MM.1S (cell line): ENCODE data around the gene CLP1.

Experiments used
- DNase-seq: peaks from one replicate; pipeline ENCODE4 v3.0.0-alpha.2; 2015
- H2AFZ ChIP-seq: fragments of 300-600 bp; sonication (generic); 2 replicates; pipeline ENCODE4 v1.6.0; 2016; ENCODE audit warnings: antibody characterized with exemption, low read length
- H3F3A ChIP-seq: fragments of 300-600 bp; sonication (generic); 2 replicates; pipeline ENCODE4 v1.6.1; 2016; ENCODE audit warnings: mild to moderate bottlenecking, antibody characterized with exemption, low read length, moderate library complexity, mixed read lengths; ENCODE audit not compliant: insufficient read depth
- H3K27ac ChIP-seq: fragments of 300-600 bp; sonication (generic); 2 replicates; pipeline ENCODE4 v1.5.1; 2016; ENCODE audit warnings: mild to moderate bottlenecking, low read length
- H3K27me3 ChIP-seq: fragments of 300-600 bp; sonication (generic); replicated peaks from 2 replicates; pipeline ENCODE4 v1.6.0; 2016; ENCODE audit warnings: low read length; ENCODE audit not compliant: insufficient read depth
- H3K36me3 ChIP-seq: fragments of 300-600 bp; sonication (generic); replicated peaks from 2 replicates; pipeline ENCODE4 v1.6.1; 2016; ENCODE audit warnings: mild to moderate bottlenecking, low read length, mixed read lengths; ENCODE audit not compliant: insufficient read depth
- H3K4me1 ChIP-seq: fragments of 300-600 bp; sonication (generic); 2 replicates; pipeline ENCODE4 v1.6.1; 2016; ENCODE audit warnings: low read length, mixed read lengths
- H3K4me2 ChIP-seq: fragments of 300-600 bp; sonication (generic); 2 replicates; pipeline ENCODE4 v1.6.0; 2016; ENCODE audit warnings: low read depth, low read length
- H3K4me3 ChIP-seq: fragments of 300-600 bp; sonication (generic); 2 replicates; pipeline ENCODE4 v1.5.1; 2016; ENCODE audit warnings: low read length, mixed read lengths
- H3K79me2 ChIP-seq: fragments of 300-600 bp; sonication (generic); 2 replicates; pipeline ENCODE4 v1.6.1; 2016; ENCODE audit warnings: mixed run types, low read length, mixed read lengths
- H3K9ac ChIP-seq: fragments of 300-600 bp; sonication (generic); 2 replicates; pipeline ENCODE4 v1.6.1; 2016; ENCODE audit warnings: low read length, mixed read lengths
- H3K9me2 ChIP-seq: fragments of 300-600 bp; sonication (generic); replicated peaks from 2 replicates; pipeline ENCODE4 v1.6.1; 2016; ENCODE audit warnings: mild to moderate bottlenecking, low read length, mixed read lengths; ENCODE audit not compliant: insufficient read depth
- H3K9me3 ChIP-seq: fragments of 300-600 bp; sonication (generic); replicated peaks from 2 replicates; pipeline ENCODE4 v1.6.1; 2016; ENCODE audit warnings: mild to moderate bottlenecking, low read length, mixed read lengths; ENCODE audit not compliant: insufficient read depth
- H4K20me1 ChIP-seq: fragments of 300-600 bp; sonication (generic); 2 replicates; pipeline ENCODE4 v1.6.1; 2016; ENCODE audit warnings: mild to moderate bottlenecking, low read length, moderate library complexity, mixed read lengths; ENCODE audit not compliant: insufficient read depth
- EZH2 ChIP-seq: fragments of 300-600 bp; sonication (generic); optimal IDR thresholded peaks from 2 replicates; pipeline ENCODE3; 2017; ENCODE audit warnings: low read depth, mild to moderate bottlenecking, antibody characterized with exemption, low read length, mixed read lengths
- EZH2phosphoT487 ChIP-seq: fragments of 300-600 bp; sonication (generic); IDR thresholded peaks from 2 replicates; pipeline ENCODE4 v1.6.1; 2018; ENCODE audit warnings: antibody characterized with exemption, low read length
- TF ChIP-seq, protein P1 (sequence below): fragments of 300-600 bp; sonication (generic); IDR thresholded peaks from 2 replicates; pipeline ENCODE4 v1.5.1; 2016; ENCODE audit warnings: antibody characterized with exemption, low read length, mixed read lengths

Gene CLP1

DNA sequence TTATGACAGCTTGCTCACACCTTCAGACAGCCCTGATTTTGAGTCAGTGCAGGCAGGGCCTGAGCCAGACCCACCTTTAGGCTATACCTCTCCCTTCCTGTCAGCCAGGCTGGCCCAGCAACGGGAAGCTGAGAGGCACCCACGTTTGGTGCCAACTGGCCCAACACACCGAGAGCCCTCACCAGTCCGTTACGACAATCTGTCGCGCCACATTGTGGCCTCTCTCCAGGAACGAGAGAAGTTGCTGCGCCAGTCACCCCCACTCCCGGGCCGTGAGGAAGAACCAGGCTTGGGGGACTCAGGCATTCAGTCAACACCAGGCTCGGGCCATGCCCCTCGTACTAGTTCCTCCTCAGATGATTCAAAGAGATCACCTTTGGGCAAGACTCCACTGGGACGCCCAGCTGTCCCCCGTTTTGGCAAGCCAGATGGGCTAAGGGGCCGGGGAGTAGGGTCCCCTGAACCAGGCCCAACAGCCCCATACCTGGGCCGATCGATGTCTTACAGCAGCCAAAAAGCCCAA lies 41.3 kb downstream of the CLP1 start:
- H3K4me3 ChIP-seq: no peak overlapping the region
- no peaks in the 10 kb centered on the region for H3F3A ChIP-seq
- H3K4me2 ChIP-seq: no peak overlapping the region
- no peaks in the 10 kb centered on the region for H3K9me2 ChIP-seq
- no peaks in the 10 kb centered on the region for H3K79me2 ChIP-seq
- H2AFZ ChIP-seq: no peak overlapping the region
- no peak overlapping the region for H3K27ac ChIP-seq
- no peak for TF ChIP-seq EZH2
- TF ChIP-seq, protein P1, sequence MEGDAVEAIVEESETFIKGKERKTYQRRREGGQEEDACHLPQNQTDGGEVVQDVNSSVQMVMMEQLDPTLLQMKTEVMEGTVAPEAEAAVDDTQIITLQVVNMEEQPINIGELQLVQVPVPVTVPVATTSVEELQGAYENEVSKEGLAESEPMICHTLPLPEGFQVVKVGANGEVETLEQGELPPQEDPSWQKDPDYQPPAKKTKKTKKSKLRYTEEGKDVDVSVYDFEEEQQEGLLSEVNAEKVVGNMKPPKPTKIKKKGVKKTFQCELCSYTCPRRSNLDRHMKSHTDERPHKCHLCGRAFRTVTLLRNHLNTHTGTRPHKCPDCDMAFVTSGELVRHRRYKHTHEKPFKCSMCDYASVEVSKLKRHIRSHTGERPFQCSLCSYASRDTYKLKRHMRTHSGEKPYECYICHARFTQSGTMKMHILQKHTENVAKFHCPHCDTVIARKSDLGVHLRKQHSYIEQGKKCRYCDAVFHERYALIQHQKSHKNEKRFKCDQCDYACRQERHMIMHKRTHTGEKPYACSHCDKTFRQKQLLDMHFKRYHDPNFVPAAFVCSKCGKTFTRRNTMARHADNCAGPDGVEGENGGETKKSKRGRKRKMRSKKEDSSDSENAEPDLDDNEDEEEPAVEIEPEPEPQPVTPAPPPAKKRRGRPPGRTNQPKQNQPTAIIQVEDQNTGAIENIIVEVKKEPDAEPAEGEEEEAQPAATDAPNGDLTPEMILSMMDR: no peak
- no peak for TF ChIP-seq EZH2phosphoT487
- no peaks in the 10 kb centered on the region for H3K9me3 ChIP-seq
- no peaks in the 10 kb centered on the region for H3K27me3 ChIP-seq
- H3K4me1 ChIP-seq: no peaks in the 10 kb centered on the region
- peaks cover 9% of the 10 kb centered on the region for H3K36me3 ChIP-seq
- DNase-seq: no peak
- H4K20me1 ChIP-seq: no peaks in the 10 kb centered on the region
- H3K9ac ChIP-seq: no peak overlapping the region

GRCh38 chr11:57699813-57700212 lies 42.3 kb downstream of the CLP1 start:
- Histone ChIP-seq H4K20me1 (no peaks in the 10 kb centered on the region), H3K27ac (no peak overlapping the region), H3K9me3 (no peaks in the 10 kb centered on the region), H2AFZ (no peak overlapping the region), H3K9ac (no peak overlapping the region), H3K4me1 (no peaks in the 10 kb centered on the region), H3K27me3 (no peaks in the 10 kb centered on the region), H3F3A (no peaks in the 10 kb centered on the region), H3K4me3 (no peak overlapping the region), H3K4me2 (no peak overlapping the region), H3K9me2 (no peaks in the 10 kb centered on the region), H3K36me3 (peaks cover 5% of the 10 kb centered on the region; the same call in 1 of the 2 replicates), H3K79me2 (no peaks in the 10 kb centered on the region)
- no peak for DNase-seq
- TF ChIP-seq EZH2phosphoT487: no peak

DNA sequence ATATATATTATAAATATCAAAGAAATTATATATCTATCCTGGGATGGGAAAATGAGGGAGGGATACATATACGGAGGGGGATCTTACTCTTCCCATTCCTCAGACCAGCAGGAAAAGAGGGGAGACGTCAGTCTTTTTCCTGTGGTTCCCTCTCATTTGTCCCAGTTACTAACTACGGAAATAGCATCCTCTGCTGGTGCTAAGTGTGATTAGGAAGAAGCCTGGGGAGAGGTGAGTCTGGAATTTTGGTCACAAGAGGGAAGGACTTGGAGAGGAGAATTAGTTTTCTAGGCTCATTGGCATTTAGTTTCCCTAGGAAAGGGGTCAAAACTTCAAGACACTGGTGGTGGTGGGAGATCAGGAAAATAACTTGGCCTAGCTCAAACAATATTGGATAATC lies 42.9 kb downstream of the CLP1 start:
- H3K9ac ChIP-seq: no peak overlapping the region
- H3K4me2 ChIP-seq: no peak overlapping the region
- H3K27me3 ChIP-seq: no peaks in the 10 kb centered on the region
- no peaks in the 10 kb centered on the region for H3K79me2 ChIP-seq
- DNase-seq: no peak
- H3K27ac ChIP-seq: no peak overlapping the region
- no peak overlapping the region for H3K4me3 ChIP-seq
- no peaks in the 10 kb centered on the region for H3K9me2 ChIP-seq
- no peaks in the 10 kb centered on the region for H3K9me3 ChIP-seq
- peaks cover 5% of the 10 kb centered on the region; the same call in 1 of the 2 replicates for H3K36me3 ChIP-seq
- TF ChIP-seq EZH2 (no peak), EZH2phosphoT487 (no peak)
- TF ChIP-seq, protein P1: no peak
- no peaks in the 10 kb centered on the region for H3K4me1 ChIP-seq
- H3F3A ChIP-seq: no peaks in the 10 kb centered on the region
- no peak overlapping the region for H2AFZ ChIP-seq
- H4K20me1 ChIP-seq: no peaks in the 10 kb centered on the region

- TF ChIP-seq EZH2: no peak
- TF ChIP-seq, protein P1: no peak
- TF ChIP-seq EZH2phosphoT487: no peak
- H3F3A ChIP-seq: no peaks in the 10 kb centered on the region
- H2AFZ ChIP-seq: no peak overlapping the region
- no peak overlapping the region for H3K4me2 ChIP-seq
- H3K79me2 ChIP-seq: peaks cover 13% of the 10 kb centered on the region
- no peak overlapping the region for H3K27ac ChIP-seq
- H3K9me2 ChIP-seq: no peaks in the 10 kb centered on the region
- peaks cover 5% of the 10 kb centered on the region; the same call in 1 of the 2 replicates for H3K36me3 ChIP-seq
- DNase-seq: no peak
- H3K27me3 ChIP-seq: no peaks in the 10 kb centered on the region
- no peaks in the 10 kb centered on the region for H3K4me1 ChIP-seq
- no peak overlapping the region for H3K9ac ChIP-seq
- H4K20me1 ChIP-seq: no peaks in the 10 kb centered on the region
- no peak overlapping the region for H3K4me3 ChIP-seq
- H3K9me3 ChIP-seq: no peaks in the 10 kb centered on the region
Measured at GRCh38 chr11:57703341-57703740, 45.8 kb downstream of the CLP1 start.
